RWPE1 (cell line): ENCODE measurements around the gene BPIFB1.

Experiments
- CTCF ChIA-PET: fragments of 350-600 bp; sonication (Branson Sonifier 250); formaldehyde crosslinking; extraction: SDS; loops from one replicate; lab custom pipeline; 2021; lab: Yijun Ruan, JAX
- POLR2A ChIA-PET: fragments of 400-600 bp; formaldehyde crosslinking; extraction: SDS; loops from one replicate; lab custom pipeline; 2020; ENCODE audit warnings: antibody characterized with exemption; ENCODE audit not compliant: low non-redundant PET; lab: Yijun Ruan, JAX
- DNase-seq: peaks from one replicate; pipeline ENCODE4 v3.0.0; 2012; ENCODE audit warnings: low spot score
- H3K27ac ChIP-seq: fragments of 450-650 bp; 2 replicates; pipeline ENCODE4 v1.5.1; 2017
- CTCF ChIP-seq: fragments of 450-650 bp; conservative IDR thresholded peaks from 2 replicates; pipeline ENCODE4 v1.5.1; 2017; ENCODE audit warnings: low read depth, mild to moderate bottlenecking

BPIFB1 gene

GRCh38 chr20:33275871-33276270, 7.1 kb upstream of the BPIFB1 start:
- ChIA-PET CTCF (interaction anchor here (1.7 kb wide), 1 partner anchor 13 kb away, joined by 10 read pairs; no protein-coding TSS in a partner anchor), POLR2A (no interaction called here)
- DNase-seq, result no peak
- no peak overlapping the region for H3K27ac ChIP-seq
- no peak for TF ChIP-seq CTCF

- no peak for DNase-seq
These were observed 6.5 kb upstream of the BPIFB1 start for GRCh38 chr20:33276303-33277113.

GRCh38 chr20:33277471-33278441, 5.3 kb upstream of the BPIFB1 start:
- ChIA-PET CTCF (interaction anchor here (0.6 to 0.7 kb wide), 2 partner anchors 415 to 1693 kb away, joined by 3 read pairs; no protein-coding TSS in a partner anchor), POLR2A (no interaction called here)
- no peak for DNase-seq
- no peak for TF ChIP-seq CTCF
- no peak overlapping the region for H3K27ac ChIP-seq

More at GRCh38 chr20:33276303-33277113, 6.5 kb upstream of the BPIFB1 start:
- POLR2A ChIA-PET, result no interaction called here
- CTCF ChIA-PET, result interaction anchor here (0.6 to 1.7 kb wide), 2 partner anchors 14 to 1692 kb away, joined by 3 to 10 read pairs; no protein-coding TSS in a partner anchor
- H3K27ac ChIP-seq, result no peak overlapping the region
- TF ChIP-seq CTCF, result no peak

GRCh38 chr20:33278700-33279099, 4.3 kb upstream of the BPIFB1 start:
- ChIA-PET CTCF (no interaction called here), POLR2A (no interaction called here)
- no peak for TF ChIP-seq CTCF
- H3K27ac ChIP-seq, result no peak overlapping the region
- no peak for DNase-seq

DNA sequence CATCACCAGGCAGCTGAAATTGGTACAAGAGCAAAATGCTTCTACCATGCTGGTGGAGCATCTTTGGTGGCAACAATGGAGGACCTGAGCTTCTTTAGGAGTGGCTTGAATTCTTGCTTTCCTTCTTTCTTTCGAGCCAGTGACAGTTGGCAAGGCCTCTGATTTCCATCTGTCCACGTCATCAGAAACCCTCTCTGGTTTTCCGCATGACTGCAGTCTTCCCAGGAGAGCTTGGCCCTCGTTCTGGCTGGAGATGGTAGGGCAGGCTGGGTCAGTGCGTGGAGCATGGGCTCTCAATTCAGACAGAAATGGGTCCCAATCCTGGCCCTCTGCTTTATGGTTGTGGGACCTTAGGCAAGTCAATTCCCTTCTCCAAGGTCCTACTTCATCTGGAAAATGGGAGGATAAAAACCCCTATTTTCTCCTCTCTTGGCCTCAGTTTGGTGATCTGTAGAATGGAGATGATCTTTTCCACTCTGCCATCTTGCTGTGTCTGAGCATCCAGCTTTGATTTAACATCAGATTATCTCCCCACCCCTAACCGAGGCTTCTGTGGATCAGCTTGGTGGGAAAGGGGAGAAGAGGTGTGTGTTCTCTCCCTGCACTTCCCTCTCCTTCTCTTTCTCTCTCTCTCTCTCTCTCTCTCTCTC, 3.6 kb upstream of the BPIFB1 start:
- ChIA-PET POLR2A (no interaction called here), CTCF (interaction anchor here (0.5 to 0.7 kb wide), 2 partner anchors 16 to 67 kb away, joined by 3 to 4 read pairs; no protein-coding TSS in a partner anchor)
- no peak overlapping the region for H3K27ac ChIP-seq
- no peak for TF ChIP-seq CTCF
- DNase-seq, result no peak
